Posterior cingulate gyrus (tissue), 11 donors: ENCODE data around the gene NR3C2.

Experiments used
- DNase-seq, 10 donors: peaks; one replicate each; pipeline versions ENCODE4 v3.0.0 to v3.0.0-alpha.2; 2020 to 2021; ENCODE audit warnings: mixed read lengths in 3 of 10
- intact Hi-C: fragments of 100-400 bp; cut with DNase I; formaldehyde crosslinking; loops from one replicate; pipeline ENCODE4 v1.15.1; 2023

The NR3C2 gene

GRCh38 chr4:148437439-148437838 lies 4.8 kb downstream of the NR3C2 start:
- DNase-seq: no peak
- intact Hi-C loops: no loop called here

DNA sequence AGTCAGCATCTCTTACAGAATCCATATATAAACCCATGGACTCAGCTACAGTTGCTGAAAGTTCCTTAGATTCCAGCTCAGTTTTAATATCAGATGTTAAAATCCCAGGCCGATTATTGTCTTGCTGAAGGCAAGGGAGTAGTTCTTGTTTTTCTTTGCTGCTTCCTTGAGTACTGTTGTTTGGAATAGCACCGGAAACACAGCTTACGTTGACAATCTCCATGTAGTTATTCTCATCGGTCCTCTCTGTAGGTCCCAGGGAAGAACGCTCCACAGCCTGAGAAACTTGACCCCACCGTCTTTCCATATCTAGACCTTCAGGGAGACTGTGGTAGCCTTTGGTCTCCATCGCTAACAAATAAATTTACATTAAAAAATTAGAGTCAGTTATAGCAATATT lies 5.7 kb downstream of the NR3C2 start:
- intact Hi-C loops: no loop called here
- no peak for DNase-seq

DNA sequence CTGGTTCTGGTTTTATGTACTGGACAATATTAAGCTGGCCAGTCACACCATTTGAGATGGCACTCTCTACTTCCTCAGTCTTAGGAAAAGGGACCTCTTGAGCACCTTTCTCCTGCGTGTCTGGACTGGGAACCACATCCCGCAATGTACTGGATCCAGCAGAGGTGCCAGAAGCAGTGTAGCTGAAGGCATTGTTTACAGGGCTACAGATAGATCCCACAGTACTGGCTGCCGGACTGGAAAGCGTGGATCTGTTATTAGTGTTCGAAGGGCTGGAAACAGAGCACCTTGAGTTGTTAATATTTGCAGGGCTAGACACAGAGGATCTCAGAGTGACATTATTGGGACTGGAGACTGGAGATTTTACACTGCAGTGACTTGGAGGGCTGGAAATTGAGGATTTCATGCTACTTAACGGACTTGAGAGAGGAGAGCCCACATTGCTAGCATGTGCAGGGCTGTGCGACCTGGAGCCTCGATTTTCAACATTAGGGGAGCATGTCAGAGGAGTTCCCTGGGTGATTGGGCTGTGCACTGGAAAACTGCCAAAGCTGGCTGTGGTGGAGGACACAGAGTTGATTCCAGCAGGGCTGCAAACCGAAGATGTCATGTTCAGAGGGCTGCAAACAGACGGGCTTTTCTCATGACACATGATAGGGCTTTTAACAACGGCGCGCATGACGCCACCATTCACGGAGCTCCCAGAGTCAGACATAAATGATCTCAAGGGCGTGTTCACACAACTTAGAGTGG lies 6.4 kb downstream of the NR3C2 start:
- peak in 5 of 10 donors; percentile 8 to 67 (median 44) for DNase-seq
- intact Hi-C loops: no loop called here

GRCh38 chr4:148434075-148434773 lies 8.0 kb downstream of the NR3C2 start:
- intact Hi-C loops: no loop called here
- DNase-seq: no peak

DNA sequence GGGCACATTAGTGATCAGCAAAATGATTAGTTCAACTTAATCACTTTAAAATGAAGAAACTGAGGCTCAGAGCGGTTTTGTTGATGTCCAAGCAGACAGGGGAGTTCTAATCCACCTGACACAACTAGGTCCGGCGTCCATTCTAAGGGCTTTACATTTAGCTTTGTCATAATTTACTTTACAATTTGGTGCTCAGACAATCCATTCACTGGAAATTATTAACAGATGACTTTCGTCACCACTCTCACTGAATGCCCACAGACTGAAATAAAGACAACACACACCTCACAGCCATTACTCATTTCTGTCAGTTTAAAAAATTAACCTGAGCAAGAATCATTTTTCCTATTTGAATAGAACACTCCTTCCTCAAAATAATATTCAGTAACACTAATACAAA lies 10.8 kb downstream of the NR3C2 start:
- no peak for DNase-seq
- intact Hi-C loops: no loop called here

DNA sequence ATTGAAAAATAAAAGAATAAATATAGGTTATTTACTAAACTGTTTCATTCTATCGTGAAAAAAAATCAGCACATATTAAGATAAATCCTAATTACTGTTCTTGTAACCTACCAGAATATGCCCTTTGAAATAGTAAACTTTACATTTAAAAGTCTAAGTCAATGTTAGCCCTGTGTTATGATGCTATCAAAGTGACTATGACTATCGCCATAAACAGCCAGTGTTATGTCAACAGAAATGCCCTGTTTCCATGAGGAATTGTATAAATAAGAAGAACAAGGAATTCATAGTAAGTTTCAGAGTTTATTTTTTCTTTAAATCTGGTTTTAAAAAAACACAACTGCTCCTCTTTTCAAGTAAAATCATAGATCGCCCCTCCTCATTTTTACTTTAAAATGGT lies 11.4 kb downstream of the NR3C2 start:
- intact Hi-C loops: no loop called here
- no peak for DNase-seq

DNA sequence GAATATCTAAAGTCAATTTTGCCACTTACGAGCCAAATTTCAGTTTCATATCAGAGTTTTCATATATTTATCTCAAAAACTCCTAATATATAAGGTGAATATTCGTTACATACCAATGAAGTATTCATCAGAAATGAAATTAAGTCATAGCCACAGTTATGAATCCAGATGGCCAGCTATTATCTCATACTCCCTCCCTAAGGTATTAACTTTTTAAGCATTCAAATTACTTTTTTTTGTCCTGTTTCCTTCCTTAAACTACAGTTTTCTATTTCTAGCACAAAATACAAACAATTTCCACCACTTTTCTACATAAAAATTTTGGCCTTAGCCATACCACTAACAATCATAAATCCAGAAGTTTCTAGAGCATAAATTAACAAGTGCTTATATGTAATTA lies 13.0 kb downstream of the NR3C2 start:
- intact Hi-C loops: no loop called here
- no peak for DNase-seq

- DNase-seq: no peak
Observed at GRCh38 chr4:148426643-148427042, 15.6 kb downstream of the NR3C2 start.

DNA sequence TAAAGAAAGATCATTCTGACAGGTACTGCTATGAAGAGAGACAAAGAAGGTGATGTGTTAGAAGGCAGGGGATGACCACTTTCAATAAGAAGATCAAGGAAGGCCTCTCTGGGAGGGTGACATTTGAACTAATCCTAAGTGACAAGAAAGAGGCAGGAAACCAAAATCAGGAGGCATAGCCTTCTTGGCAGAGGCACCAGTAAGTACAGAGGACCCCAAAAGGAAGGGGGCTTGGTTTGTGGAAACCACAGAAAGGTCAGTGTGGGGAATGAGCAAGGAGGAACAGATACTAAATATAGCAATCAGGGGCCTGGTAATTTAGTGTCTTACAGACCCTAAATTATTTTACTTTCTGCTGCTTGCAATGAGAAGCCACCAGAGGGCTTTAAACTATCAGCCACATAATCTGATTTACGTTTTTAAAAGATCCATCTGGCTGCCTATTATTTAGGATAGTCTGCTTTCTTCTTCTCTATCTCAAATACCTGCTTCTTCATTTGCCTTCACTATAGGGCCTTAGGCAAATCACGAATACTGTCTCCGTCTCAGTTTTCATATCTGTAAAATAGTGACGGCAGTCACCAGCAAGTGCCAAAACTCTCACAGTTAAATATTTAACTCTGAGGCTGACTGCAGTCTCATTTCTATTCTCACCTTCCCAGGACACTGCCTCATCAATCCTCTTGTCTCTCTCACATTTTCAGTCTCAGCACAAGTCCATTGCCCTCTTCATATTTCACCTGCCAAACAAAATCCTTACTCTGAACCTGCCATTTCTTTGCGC lies 16.7 kb downstream of the NR3C2 start:
- DNase-seq: no peak
- intact Hi-C loops: no loop called here

More at GRCh38 chr4:148426643-148427042, 15.6 kb downstream of the NR3C2 start:
- intact Hi-C loops: no loop called here

DNA sequence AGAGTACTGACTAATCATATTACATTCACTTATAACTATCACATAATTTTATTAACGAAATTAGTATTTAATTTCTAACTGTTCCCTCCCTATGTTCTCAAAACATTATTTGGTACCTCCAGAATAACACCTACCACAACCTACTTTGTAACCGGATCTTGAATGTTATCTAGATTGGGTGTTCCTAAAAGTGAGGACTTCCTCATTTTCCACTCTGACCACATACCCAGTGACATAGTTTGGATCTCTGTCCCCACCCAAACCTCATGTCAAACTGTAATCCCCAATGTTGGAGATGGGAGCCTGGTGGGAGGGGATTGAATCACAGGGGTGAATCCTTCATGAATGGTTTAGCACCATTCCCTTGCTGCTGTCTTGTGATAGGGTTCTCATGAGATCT lies 21.8 kb downstream of the NR3C2 start:
- intact Hi-C loops: no loop called here

DNA sequence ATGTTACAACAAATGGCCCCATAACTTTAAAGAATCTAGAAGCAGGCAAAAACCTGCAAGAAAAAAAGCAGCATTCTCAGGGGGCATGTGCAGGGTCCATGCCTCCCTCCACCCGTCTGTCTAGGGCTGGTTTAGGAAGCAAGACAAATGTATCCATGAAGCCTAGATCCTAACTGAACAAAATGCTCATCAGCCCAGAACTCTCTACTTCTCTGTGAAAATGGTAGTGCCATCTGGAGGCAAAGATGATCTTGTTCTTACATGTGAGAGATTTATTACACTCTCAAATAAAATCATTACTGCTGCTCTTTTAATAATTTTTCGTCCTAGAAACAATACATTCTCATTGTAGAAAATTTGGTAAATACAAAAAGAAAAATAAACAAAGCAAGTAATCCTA lies 26.7 kb downstream of the NR3C2 start:
- intact Hi-C loops: no loop called here
- DNase-seq: no peak

More for the DNA sequence above, 21.8 kb downstream of the NR3C2 start:
- DNase-seq: no peak

DNA sequence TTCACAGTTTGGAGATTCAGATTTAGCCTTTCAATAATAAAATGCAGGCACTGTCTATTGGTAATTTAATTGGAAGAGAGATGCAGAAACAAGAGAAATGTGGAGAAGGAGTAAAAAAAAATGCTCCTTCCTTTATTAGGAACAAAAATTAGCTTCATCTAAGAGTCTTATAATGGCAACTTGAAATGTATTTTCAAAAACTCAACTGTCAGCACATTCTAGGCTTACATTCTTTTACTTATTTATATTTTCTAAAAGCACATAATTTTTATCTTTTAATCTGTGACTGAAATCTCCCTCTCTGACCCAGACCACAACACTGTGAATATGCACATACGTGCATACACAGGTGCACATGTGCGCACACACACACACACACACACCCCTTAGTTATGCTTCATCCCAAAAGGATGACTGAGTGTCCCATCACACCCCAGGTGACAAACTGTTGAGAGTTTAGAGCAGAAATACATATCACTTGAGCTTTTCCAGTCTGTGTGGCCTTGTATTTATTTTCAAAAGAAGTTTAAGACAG lies 29.7 kb downstream of the NR3C2 start:
- intact Hi-C loops: no loop called here
- DNase-seq: no peak

- intact Hi-C loops: no loop called here
- peak in 1 of 10 donors; percentile 42 for DNase-seq
Observed at GRCh38 chr4:148405161-148405893, 36.9 kb downstream of the NR3C2 start.

GRCh38 chr4:148398988-148399387 lies 43.2 kb downstream of the NR3C2 start:
- no peak for DNase-seq
- intact Hi-C loops: no loop called here

DNA sequence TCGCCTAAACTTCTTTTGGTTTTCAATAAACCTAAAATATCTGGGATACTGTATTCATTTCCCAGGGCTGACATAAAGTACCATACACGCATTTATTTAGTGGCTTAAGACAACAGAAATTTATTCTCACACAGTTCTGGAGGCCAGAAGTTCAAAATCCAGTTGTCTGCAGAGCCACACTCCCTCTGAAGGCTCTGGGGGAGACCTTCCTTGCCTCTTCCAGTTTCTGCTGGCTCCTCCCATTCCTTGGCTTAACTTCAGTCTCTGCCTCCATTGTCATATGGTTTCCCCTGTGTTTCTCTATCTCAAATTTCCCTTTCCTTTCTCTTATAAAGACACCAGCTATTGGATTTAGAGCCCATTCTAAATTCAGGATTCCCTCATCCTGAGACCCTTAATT lies 44.4 kb downstream of the NR3C2 start:
- intact Hi-C loops: no loop called here
- no peak for DNase-seq

- no peak for DNase-seq
- intact Hi-C loops: no loop called here
Observed at GRCh38 chr4:148396986-148397673, 45.1 kb downstream of the NR3C2 start.

DNA sequence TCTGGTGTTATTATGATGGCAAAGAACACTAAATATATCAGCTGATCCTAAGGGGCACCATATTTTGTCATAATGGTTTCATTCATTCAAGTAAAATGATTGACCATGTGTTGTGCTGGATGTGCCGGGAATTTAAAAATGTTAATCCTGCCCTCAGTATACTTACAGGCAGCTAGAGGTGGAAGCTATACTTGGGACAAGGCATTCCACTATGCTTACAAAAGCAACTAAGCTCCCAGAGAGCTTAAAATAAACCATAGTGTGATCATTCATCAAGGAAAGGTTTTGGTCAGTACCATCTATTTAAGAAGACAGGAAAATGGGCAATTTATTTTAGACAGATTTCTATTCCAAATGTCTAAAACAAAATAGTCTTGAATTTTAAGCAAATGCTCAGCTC lies 46.4 kb downstream of the NR3C2 start:
- intact Hi-C loops: no loop called here
- DNase-seq: no peak

GRCh38 chr4:148391056-148391455 lies 51.2 kb downstream of the NR3C2 start:
- intact Hi-C loops: no loop called here
- no peak for DNase-seq

DNA sequence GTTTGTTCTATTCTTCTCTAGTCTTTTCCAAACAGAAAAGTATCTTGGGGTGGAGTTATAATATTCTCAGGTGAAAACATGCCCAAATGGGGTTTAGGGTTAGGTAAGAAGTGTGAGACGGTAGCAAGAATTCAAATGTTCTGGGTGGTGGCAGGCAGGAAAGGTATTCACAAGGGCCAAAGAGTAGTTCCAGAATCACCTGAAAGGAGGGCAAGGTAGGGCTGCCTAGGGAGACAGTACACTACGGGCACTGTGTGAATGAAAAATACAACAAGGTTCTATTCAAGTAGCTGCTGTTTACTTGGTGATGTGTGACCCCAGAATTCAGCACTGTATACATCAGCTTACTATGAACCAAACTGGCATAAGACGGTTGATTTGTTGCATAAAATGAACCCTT lies 51.9 kb downstream of the NR3C2 start:
- no peak for DNase-seq
- intact Hi-C loops: no loop called here

DNA sequence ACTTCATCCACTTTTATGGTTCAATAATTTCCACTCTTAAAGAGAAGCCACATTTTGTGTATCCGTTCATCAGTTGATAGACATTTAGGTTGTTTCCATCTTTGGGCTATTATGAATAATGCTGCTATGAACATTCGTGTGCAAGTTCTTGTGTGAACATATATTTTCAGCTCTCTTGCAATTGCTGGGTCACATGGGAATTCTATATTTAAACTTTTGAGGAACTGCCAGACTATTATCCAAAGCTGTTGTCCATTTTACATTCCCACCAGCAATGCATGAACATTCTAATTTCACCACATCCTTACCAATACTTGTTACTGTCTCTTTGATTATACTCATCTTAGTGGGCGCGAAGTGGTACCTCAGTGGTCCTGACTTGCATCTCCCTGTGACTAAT lies 61.9 kb downstream of the NR3C2 start:
- intact Hi-C loops: no loop called here
- DNase-seq: no peak
